ENCODE measurements around the gene MICAL3. TPM values are rescaled to one million over a fixed set of nuclear protein-coding genes. Genes with fewer than 3 reads are reported as not detected.

The MICAL3 gene
- total and polyA plus RNA-seq, 9 donors, result 17.5 to 106 (median 81.3) TPM

- no peaks in the 10 kb centered on the region for H3K36me3 ChIP-seq
- intact Hi-C loops (cut with DNase I), result no loop called here
- no peak for TF ChIP-seq POLR2A (IDR thresholded peaks at IDR 0.05)
- TF ChIP-seq, protein P1, sequence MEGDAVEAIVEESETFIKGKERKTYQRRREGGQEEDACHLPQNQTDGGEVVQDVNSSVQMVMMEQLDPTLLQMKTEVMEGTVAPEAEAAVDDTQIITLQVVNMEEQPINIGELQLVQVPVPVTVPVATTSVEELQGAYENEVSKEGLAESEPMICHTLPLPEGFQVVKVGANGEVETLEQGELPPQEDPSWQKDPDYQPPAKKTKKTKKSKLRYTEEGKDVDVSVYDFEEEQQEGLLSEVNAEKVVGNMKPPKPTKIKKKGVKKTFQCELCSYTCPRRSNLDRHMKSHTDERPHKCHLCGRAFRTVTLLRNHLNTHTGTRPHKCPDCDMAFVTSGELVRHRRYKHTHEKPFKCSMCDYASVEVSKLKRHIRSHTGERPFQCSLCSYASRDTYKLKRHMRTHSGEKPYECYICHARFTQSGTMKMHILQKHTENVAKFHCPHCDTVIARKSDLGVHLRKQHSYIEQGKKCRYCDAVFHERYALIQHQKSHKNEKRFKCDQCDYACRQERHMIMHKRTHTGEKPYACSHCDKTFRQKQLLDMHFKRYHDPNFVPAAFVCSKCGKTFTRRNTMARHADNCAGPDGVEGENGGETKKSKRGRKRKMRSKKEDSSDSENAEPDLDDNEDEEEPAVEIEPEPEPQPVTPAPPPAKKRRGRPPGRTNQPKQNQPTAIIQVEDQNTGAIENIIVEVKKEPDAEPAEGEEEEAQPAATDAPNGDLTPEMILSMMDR (IDR thresholded peaks at IDR 0.05), result no peak
- no peak for TF ChIP-seq EP300 (IDR thresholded peaks at IDR 0.05)
- no peaks in the 10 kb centered on the region for H3K9me3 ChIP-seq
- H3K4me1 ChIP-seq (ENCODE audit: insufficient read depth), result no peaks in the 10 kb centered on the region
- H3K27ac ChIP-seq, result no peak overlapping the region
- DNase-seq, result no peak
- WGBS, 3 donors, result 88 to 95% (median 93%) methylated on average over 8 of the region's 8 CpGs
- no peak overlapping the region for H3K4me3 ChIP-seq
- H3K27me3 ChIP-seq, result no peaks in the 10 kb centered on the region
Measured at GRCh38 chr22:17902960-17903359, 121.4 kb downstream of the MICAL3 start.

DNA sequence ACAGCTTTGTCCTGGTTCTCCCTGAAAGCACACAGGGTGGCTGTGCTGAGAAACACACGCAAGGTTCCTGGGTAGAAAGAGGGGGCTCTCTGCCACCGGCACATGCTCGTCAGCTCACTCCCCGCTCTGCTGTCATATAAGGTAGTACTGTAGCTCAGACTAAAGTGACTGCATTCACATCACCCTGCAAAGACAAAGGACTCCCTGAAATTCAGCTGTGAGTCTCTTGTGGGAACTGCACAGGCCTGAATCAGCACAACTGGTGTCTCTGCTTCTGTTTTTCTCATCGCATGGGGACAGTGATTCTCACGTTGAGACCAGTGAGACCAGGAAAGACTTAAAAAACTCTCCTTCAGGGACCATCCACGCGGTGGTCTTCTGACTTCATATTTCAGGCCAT is 126.0 kb downstream of the MICAL3 start:
- H3K9me3 ChIP-seq, result no peaks in the 10 kb centered on the region
- no peak overlapping the region for H3K4me3 ChIP-seq
- WGBS, 3 donors, result 92 to 93% (median 93%) methylated on average over 8 of the region's 8 CpGs
- no peaks in the 10 kb centered on the region for H3K4me1 ChIP-seq (ENCODE audit: insufficient read depth)
- no peaks in the 10 kb centered on the region for H3K36me3 ChIP-seq
- TF ChIP-seq, protein P1 (IDR thresholded peaks at IDR 0.05), result no peak
- TF ChIP-seq EP300 (IDR thresholded peaks at IDR 0.05), result no peak
- TF ChIP-seq POLR2A (IDR thresholded peaks at IDR 0.05), result no peak
- intact Hi-C loops (cut with DNase I), result no loop called here
- H3K27ac ChIP-seq, result no peak overlapping the region
- DNase-seq, result no peak
- H3K27me3 ChIP-seq, result no peaks in the 10 kb centered on the region

- Histone ChIP-seq H3K9me3 (no peaks in the 10 kb centered on the region), H3K4me3 (no peak overlapping the region), H3K27me3 (no peaks in the 10 kb centered on the region), H3K36me3 (no peaks in the 10 kb centered on the region), H3K4me1 (ENCODE audit: insufficient read depth) (no peaks in the 10 kb centered on the region), H3K27ac (no peak overlapping the region)
- 91 to 96% (median 95%) methylated on average over 4 of the region's 4 CpGs for WGBS, 3 donors
- intact Hi-C loops (cut with DNase I), result no loop called here
- no peak for DNase-seq
- TF ChIP-seq, protein P1 (IDR thresholded peaks at IDR 0.05), result no peak
- TF ChIP-seq EP300 (IDR thresholded peaks at IDR 0.05) (no peak), POLR2A (IDR thresholded peaks at IDR 0.05) (no peak)
Measured at GRCh38 chr22:17897858-17898257, 126.5 kb downstream of the MICAL3 start.

DNA sequence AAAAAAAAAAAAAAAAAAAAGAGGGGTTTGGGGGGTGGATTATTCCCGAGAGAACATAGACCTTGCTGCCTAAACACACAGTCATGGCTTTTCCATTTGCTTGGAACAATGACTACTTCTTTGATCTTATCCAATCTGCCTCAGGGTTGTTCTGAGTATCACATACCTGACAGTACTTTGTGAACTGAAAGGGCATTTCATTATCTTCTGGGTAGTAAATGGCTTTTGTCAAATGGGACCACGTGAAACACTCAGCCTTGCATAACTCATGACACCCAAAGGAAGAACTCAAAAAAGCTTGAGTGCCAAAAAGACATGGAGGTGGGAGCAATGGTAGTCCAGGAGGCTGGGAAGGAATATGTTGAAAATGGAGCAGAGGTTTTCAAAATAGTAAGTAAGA is 126.9 kb downstream of the MICAL3 start:
- WGBS, 3 donors, result 79 to 81% (median 81%) methylated on average over 2 of the region's 2 CpGs

More for the DNA sequence above, 126.9 kb downstream of the MICAL3 start:
- H3K4me1 ChIP-seq (ENCODE audit: insufficient read depth), result no peaks in the 10 kb centered on the region
- no peak overlapping the region for H3K4me3 ChIP-seq
- H3K27me3 ChIP-seq, result no peaks in the 10 kb centered on the region
- H3K36me3 ChIP-seq, result no peaks in the 10 kb centered on the region
- DNase-seq, result no peak
- no peak overlapping the region for H3K27ac ChIP-seq
- TF ChIP-seq, protein P1 (IDR thresholded peaks at IDR 0.05), result no peak
- TF ChIP-seq EP300 (IDR thresholded peaks at IDR 0.05) (no peak), POLR2A (IDR thresholded peaks at IDR 0.05) (no peak)
- intact Hi-C loops (cut with DNase I), result no loop called here
- H3K9me3 ChIP-seq, result no peaks in the 10 kb centered on the region
